Activated CD4-positive, alpha-beta T cell treated with anti-CD3 and anti-CD28 coated beads, Interleukin-2, amount 10 ng/mL, durations not matched to agents 7 days and 5 days (primary cell): ENCODE results near the gene EHF. TPM values are rescaled to one million over a fixed set of nuclear protein-coding genes. Genes with fewer than 3 reads are reported as not detected.

Experiments
- CTCF ChIA-PET: fragments of 350-600 bp; sonication (Branson Sonifier 250); formaldehyde crosslinking; loops from one replicate; lab custom pipeline; 2021; ENCODE audit warnings: antibody characterized with exemption; lab: Charles Lee
- POLR2A ChIA-PET: fragments of 350-600 bp; sonication (Branson Sonifier 250); formaldehyde crosslinking; loops from one replicate; lab custom pipeline; 2021; ENCODE audit warnings: antibody characterized with exemption; lab: Charles Lee
- DNase-seq: peaks from one replicate; pipeline ENCODE4 v3.0.0-alpha.2; 2020
- H3K27ac Mint-ChIP-seq: one replicate; pipeline ENCODE4 v1.8.0; 2021; ENCODE audit warnings: mild to moderate bottlenecking, moderate library complexity, mixed read lengths
- H3K27me3 Mint-ChIP-seq: one replicate; pipeline ENCODE4 v1.8.0; 2021; ENCODE audit warnings: mixed read lengths
- H3K36me3 Mint-ChIP-seq: one replicate; pipeline ENCODE4 v1.8.0; 2021; ENCODE audit warnings: low read depth, mixed read lengths
- H3K4me1 Mint-ChIP-seq: one replicate; pipeline ENCODE4 v1.8.0; 2021; ENCODE audit warnings: mixed read lengths
- H3K4me3 Mint-ChIP-seq: one replicate; pipeline ENCODE4 v1.8.0; 2021; ENCODE audit warnings: mild to moderate bottlenecking, moderate library complexity, mixed read lengths
- H3K9me3 Mint-ChIP-seq: one replicate; pipeline ENCODE4 v1.8.0; 2021; ENCODE audit warnings: mixed read lengths
- total RNA-seq, 2 experiments: library from RNA; stranded (reverse); gene quantifications; one replicate each; pipeline ENCODE4 v1.2.3, GENCODE V29; 2021

The EHF gene
- total RNA-seq, 2 experiments from 2014 or later, result 0.47 TPM; not detected in 1

DNA sequence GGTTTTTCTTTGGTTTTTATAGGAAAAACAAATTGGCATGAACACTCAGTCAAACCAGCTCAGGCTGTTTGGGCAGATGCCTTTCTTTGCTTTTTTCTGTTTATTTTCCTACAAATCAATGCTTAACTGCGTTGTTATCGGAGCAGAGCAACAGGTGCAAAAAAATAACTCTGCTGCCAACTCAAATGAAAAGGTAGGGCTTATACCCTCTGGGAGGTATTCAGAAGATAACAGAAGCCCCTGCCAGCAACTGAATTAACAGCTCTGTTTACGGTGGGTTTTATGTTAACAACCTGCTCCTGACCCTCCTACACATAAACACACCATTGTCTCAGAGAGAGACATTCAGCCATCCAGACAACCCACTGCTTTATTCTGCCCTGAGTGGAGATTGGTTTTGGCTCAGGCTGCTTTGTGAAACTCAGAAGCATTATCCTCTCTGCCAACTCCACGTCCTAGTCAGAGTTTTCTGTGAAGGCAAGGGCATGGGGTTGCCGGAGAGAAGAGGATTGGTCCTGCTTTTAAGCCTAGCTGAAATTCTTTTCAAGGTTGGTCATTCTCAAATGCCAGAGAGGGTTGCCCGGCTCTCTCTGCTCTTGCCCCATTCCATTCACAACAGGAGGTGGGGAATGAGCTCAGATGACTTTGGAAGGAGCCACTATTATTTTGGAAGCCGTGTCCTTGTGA, 11.4 kb downstream of the EHF start:
- DNase-seq, result no peak
- Mint-ChIP-seq H3K27me3 (peaks cover 4% of the 10 kb centered on the region), H3K9me3 (no peaks in the 10 kb centered on the region), H3K4me1 (peaks cover 13% of the 10 kb centered on the region), H3K36me3 (no peaks in the 10 kb centered on the region), H3K4me3 (no peak overlapping the region), H3K27ac (no peak overlapping the region)
- ChIA-PET CTCF (interaction anchor here (0.6 to 1.5 kb wide), 2 partner anchors 9 to 849 kb away, joined by 3 read pairs; no protein-coding TSS in a partner anchor), POLR2A (interaction anchor here (0.5 kb wide), 1 partner anchor 1347 kb away, joined by 3 read pairs; no protein-coding TSS in a partner anchor)

DNA sequence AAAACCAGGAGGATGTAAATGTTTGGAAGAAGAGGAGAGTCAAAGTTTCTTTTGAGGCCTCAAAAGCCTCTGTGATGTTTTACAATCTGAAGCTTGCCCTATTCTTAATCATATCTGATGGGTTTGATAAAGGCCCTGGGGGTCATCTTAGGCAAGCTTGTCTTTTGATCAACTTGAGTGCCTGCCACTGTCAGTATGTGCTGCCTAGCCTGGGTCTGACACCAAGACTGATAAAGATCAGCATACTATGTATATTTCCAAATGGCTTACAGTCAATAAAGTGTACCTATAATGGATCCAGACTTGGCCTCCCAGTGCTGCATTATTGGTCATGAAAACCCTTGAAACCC, 12.7 kb downstream of the EHF start:
- Mint-ChIP-seq H3K36me3 (no peaks in the 10 kb centered on the region), H3K27ac (no peak overlapping the region), H3K27me3 (peaks cover 6% of the 10 kb centered on the region), H3K4me3 (no peak overlapping the region), H3K4me1 (peaks cover 13% of the 10 kb centered on the region), H3K9me3 (no peaks in the 10 kb centered on the region)
- CTCF ChIA-PET, result no interaction called here
- no peak for DNase-seq
- POLR2A ChIA-PET, result no interaction called here

DNA sequence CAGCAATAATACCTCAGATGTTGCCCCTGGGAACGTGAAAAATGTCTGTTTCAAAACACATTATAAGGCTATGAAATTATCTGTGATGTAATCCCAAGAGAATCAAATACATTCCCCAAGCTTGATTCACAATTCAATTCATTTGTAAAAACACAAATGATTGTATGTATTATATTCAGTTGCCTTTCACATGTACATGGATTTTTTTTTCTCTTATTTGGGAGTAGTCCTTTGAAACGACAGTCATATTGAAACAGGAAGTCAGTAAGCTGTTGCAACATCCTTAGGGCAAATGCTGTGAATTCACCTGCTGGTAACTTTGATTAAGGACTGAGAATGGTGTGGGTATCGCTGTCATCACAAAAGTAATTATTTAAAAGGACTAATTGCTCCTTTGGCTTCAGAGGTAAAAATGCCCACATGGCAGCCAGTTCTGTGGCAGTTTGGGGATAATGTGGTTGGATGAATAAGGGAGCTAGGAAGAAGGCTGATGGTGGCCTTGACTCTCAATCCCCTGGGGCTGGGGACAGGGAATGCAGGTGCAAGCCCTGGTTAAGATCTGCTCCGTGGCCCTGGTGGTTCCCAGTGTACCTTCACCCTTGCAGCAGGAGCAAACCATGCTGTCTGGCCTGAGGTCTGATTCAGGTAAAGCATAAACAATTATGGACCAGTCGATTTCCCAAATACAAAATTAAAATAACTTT, 13.2 kb downstream of the EHF start:
- Mint-ChIP-seq H3K4me3 (no peak overlapping the region), H3K4me1 (peaks cover 13% of the 10 kb centered on the region), H3K36me3 (no peaks in the 10 kb centered on the region), H3K9me3 (no peaks in the 10 kb centered on the region), H3K27ac (peak overlapping the region; percentile 58), H3K27me3 (peaks cover 6% of the 10 kb centered on the region)
- ChIA-PET POLR2A (no interaction called here), CTCF (interaction anchor here (1.1 kb wide), 1 partner anchor 48 kb away, joined by 4 read pairs; no protein-coding TSS in a partner anchor)
- peak; percentile 26 for DNase-seq

DNA sequence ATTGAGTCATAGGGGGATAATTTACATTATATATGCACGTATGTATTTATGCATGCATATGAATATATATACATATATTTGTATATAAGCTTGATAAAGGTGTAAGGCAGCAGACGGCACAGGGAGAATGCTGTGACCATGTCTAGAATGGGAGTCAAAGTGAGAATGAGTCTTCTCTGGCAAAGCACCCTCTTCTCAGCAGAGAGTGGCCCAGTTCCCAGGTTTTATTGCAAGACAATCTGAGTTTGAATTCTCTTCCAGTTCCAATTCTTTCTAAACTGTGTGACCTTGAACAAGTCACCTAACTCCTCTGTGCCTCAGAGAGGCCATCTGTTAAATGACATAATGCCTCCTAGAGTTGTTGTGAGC, 13.8 kb downstream of the EHF start:
- Mint-ChIP-seq H3K4me3 (no peak overlapping the region), H3K27me3 (peaks cover 6% of the 10 kb centered on the region), H3K36me3 (no peaks in the 10 kb centered on the region), H3K9me3 (no peaks in the 10 kb centered on the region), H3K4me1 (peaks cover 13% of the 10 kb centered on the region), H3K27ac (no peak overlapping the region)
- POLR2A ChIA-PET, result no interaction called here
- CTCF ChIA-PET, result interaction anchor here (1.1 kb wide), 1 partner anchor 49 kb away, joined by 4 read pairs; no protein-coding TSS in a partner anchor
- DNase-seq, result no peak

DNA sequence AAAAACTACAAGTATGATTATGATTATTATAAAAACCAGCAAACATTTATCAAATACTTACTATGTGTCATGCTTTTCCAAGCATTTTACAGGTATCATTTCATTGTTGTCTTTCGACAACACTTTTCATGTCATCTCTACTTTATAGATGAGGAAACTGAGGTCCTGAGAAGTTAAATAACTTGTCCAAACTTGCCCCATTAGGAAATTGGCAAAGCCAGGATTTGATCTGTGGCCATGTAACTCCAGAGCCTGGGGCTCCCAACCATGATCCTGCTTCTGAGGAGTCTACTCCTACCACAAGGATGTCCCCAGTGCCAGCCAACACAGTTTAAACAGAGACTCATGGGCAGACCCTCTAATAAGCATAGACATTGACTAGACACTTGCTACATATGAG, 15.2 kb downstream of the EHF start:
- H3K27ac Mint-ChIP-seq, result no peak overlapping the region
- POLR2A ChIA-PET, result no interaction called here
- CTCF ChIA-PET, result interaction anchor here (1.5 kb wide), 1 partner anchor 9 kb away, joined by 4 read pairs; no protein-coding TSS in a partner anchor
- peaks cover 9% of the 10 kb centered on the region for H3K27me3 Mint-ChIP-seq
- no peak overlapping the region for H3K4me3 Mint-ChIP-seq
- H3K4me1 Mint-ChIP-seq, result peaks cover 13% of the 10 kb centered on the region
- no peaks in the 10 kb centered on the region for H3K9me3 Mint-ChIP-seq
- no peak for DNase-seq
- no peaks in the 10 kb centered on the region for H3K36me3 Mint-ChIP-seq

DNA sequence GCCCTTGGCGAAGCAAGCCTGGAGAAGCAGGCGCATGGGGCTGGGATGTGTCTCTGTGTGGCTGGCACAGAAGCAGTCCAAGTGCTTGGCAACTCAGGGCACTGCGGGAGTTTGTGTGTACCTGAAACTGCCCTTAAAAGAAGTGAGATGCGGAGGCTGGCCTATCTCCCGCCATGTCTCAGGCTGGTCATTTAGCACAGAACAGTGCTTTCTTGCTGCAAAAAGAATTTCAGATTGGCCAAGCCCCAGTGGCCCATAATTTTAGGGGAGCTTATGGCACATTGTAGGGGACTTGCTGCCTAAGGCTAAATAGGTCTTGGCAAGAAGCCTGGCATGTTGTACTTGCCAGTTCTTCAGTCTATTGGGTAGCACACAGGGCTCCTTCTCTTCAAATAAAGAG, 16.4 kb downstream of the EHF start:
- Mint-ChIP-seq H3K36me3 (no peaks in the 10 kb centered on the region), H3K27me3 (peaks cover 13% of the 10 kb centered on the region), H3K4me3 (no peak overlapping the region), H3K9me3 (no peaks in the 10 kb centered on the region), H3K4me1 (peaks cover 13% of the 10 kb centered on the region), H3K27ac (no peak overlapping the region)
- DNase-seq, result no peak
- POLR2A ChIA-PET, result interaction anchor here (0.7 kb wide), 1 partner anchor 538 kb away, joined by 5 read pairs; no protein-coding TSS in a partner anchor
- CTCF ChIA-PET, result interaction anchor here (2.1 kb wide), 1 partner anchor 13 kb away, joined by 9 read pairs; no protein-coding TSS in a partner anchor

DNA sequence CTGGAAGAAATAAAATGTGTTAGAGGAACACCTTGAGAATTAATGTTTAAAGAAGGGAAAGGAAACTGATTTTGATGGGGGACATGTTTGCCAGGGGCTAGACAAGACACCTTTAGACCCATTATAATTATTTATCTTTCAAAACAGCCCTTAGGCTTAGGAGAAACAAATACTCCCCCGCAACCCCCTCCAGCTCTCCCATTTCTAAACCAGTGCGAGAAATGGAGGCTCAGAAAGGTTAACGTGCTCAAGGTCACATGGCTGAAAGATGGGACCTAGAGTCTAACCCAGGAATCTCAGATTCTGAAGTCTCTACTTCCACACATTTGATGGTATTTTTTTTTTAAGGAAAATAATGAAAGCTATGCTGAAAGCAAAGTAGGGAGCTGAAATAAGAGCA, 18.0 kb downstream of the EHF start:
- H3K27me3 Mint-ChIP-seq, result peaks cover 21% of the 10 kb centered on the region

DNA sequence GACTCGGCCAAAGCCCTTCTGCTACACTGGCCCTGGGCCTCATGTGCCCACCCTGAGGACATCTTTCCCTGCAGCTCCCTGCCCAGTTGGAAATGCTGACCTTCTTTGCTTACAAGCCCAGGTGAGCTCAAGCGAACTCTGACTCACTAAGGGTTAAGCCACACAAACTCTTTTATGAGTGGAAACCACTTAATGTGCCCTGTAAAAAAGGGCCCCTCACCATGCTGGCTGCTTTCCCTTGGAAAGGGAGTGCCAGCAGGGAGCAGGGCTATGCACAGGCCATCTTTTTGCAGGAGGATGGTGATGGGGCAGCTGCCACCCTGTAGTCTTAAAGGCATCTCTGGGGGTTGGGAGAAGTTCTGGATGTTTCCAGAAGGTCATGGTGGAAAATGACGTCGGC, 18.7 kb downstream of the EHF start:
- peaks cover 26% of the 10 kb centered on the region for H3K27me3 Mint-ChIP-seq
- no peak overlapping the region for H3K27ac Mint-ChIP-seq
- no peaks in the 10 kb centered on the region for H3K9me3 Mint-ChIP-seq
- no peak overlapping the region for H3K4me3 Mint-ChIP-seq
- no peaks in the 10 kb centered on the region for H3K36me3 Mint-ChIP-seq
- no peaks in the 10 kb centered on the region for H3K4me1 Mint-ChIP-seq
- no peak for DNase-seq
- CTCF ChIA-PET, result no interaction called here
- POLR2A ChIA-PET, result no interaction called here

More for the DNA sequence above, 18.0 kb downstream of the EHF start:
- no peak for DNase-seq
- Mint-ChIP-seq H3K4me1 (peaks cover 6% of the 10 kb centered on the region), H3K27ac (no peak overlapping the region), H3K36me3 (no peaks in the 10 kb centered on the region), H3K9me3 (no peaks in the 10 kb centered on the region), H3K4me3 (no peak overlapping the region)
- CTCF ChIA-PET, result interaction anchor here (2.1 kb wide), 1 partner anchor 11 kb away, joined by 9 read pairs; no protein-coding TSS in a partner anchor
- POLR2A ChIA-PET, result no interaction called here

DNA sequence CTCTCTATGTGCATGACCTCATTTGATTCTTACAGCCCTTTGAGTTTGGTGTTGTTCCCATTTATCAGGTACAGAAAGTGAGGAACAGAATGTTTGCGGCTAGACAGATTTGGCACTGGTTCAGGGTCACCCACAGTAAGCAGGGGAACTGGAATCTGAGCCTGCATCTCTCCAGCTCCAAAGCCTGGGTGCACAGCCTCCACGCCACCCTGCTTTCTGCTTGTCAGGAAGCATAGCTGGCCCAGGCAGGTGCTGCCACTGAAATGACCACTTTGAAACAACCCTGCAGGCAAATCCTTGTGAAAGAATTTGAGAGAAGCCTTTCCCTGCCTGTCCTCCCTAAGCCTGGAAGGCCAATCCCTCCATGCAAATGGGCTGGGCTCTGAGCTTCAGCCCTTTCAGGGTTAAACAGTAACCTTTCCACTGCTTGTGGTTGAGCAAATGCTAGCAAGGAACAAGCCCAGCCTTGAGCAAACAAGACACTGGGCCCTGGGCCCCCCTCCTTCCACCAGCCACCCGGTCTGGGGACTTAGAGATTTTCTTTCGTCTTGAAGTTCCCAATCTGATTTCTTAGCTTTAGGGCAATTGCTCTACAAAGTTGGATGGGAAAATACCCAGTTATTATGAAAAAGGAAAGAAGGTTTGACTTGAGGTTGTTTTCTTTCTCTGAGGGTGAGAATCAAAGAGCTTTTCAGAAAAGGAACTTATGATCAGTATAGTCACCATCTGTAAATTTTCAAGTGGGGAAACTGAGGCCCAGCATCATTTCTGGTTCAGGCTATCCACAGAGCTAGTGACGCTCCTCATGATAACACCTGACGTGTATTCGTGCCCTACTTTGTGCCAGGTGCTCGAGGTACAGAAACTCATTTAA, 19.4 kb downstream of the EHF start:
- CTCF ChIA-PET, result interaction anchor here (1.1 to 1.8 kb wide), 3 partner anchors 9 to 39 kb away, joined by 3 to 7 read pairs (median 3); no protein-coding TSS in a partner anchor
- POLR2A ChIA-PET, result no interaction called here
- Mint-ChIP-seq H3K4me1 (no peaks in the 10 kb centered on the region), H3K9me3 (no peaks in the 10 kb centered on the region), H3K36me3 (no peaks in the 10 kb centered on the region), H3K27me3 (peaks cover 32% of the 10 kb centered on the region), H3K27ac (no peak overlapping the region), H3K4me3 (no peak overlapping the region)
- no peak for DNase-seq

DNA sequence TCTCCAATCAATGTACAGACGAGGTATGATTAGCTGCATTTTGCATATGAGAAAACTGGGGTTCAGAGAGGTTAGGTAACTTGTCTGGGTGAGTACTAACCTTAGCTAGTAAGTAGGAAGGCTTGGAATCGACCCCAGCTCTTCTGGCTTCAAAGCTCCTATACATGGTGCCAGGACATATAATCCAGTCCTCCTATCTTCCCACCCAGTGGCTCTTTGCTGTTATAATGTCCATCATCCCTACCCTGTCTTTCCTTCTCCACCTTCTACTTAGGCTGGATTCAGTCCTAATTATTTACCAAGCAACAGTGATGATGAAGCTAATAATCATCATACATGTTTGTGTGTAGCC, 20.0 kb downstream of the EHF start:
- no peak overlapping the region for H3K27ac Mint-ChIP-seq
- H3K27me3 Mint-ChIP-seq, result peaks cover 38% of the 10 kb centered on the region
- CTCF ChIA-PET, result interaction anchor here (1.1 to 1.8 kb wide), 3 partner anchors 9 to 39 kb away, joined by 3 to 7 read pairs (median 3); no protein-coding TSS in a partner anchor
- H3K9me3 Mint-ChIP-seq, result no peaks in the 10 kb centered on the region
- no peaks in the 10 kb centered on the region for H3K36me3 Mint-ChIP-seq
- POLR2A ChIA-PET, result no interaction called here
- no peak overlapping the region for H3K4me3 Mint-ChIP-seq
- H3K4me1 Mint-ChIP-seq, result no peaks in the 10 kb centered on the region
- DNase-seq, result no peak

DNA sequence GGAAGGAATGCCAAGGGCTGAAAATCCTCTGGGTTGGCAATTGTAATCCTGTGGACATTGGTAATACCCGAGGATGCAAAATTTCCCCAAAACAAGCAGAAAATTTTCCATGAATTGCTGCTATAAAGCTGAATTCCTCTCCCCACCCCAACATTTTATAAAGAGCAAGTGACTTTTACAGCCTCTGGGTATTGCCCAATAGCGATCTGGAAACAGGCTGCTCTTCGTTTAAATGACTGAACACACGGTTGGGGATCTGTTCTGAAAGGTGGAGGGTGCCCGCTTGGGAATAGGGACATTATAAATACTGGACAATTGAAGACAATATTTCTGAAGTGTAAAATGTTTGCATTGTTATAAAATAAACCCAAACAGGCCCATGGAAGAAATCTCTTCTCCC, 20.6 kb downstream of the EHF start:
- Mint-ChIP-seq H3K9me3 (no peaks in the 10 kb centered on the region), H3K27me3 (peaks cover 43% of the 10 kb centered on the region), H3K27ac (no peak overlapping the region), H3K4me1 (no peaks in the 10 kb centered on the region), H3K4me3 (no peak overlapping the region), H3K36me3 (no peaks in the 10 kb centered on the region)
- CTCF ChIA-PET, result interaction anchor here (1.1 to 1.8 kb wide), 3 partner anchors 9 to 38 kb away, joined by 3 to 7 read pairs (median 3); no protein-coding TSS in a partner anchor
- POLR2A ChIA-PET, result no interaction called here
- DNase-seq, result no peak

DNA sequence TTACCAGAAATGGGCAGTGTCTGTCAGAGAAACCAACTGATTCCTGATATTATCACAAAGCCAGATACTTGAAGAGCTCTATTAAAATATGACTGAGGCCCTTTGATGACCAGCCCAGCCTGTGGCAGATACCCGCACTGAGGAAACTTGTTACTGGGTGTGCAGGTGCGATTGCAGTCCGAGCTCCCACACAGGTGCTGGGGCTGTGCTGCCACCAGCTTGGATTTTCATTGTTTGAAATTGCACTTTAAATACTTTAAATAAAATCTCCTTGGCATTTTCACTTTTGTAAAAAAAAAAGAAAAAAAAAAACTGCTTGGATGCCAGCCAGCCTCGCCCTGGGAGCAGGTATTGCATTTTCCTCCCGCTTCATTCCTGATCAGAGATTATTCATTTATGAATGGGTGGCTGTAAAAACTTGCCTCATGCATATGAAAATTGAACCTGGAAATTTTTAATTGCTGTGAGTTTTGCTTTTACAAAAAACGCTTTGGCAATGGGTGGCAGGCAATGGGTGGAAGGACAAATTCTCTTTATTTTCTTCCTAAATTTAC, 21.2 kb downstream of the EHF start:
- DNase-seq, result no peak
- Mint-ChIP-seq H3K27ac (no peak overlapping the region), H3K4me1 (no peaks in the 10 kb centered on the region), H3K36me3 (no peaks in the 10 kb centered on the region), H3K9me3 (no peaks in the 10 kb centered on the region), H3K4me3 (no peak overlapping the region), H3K27me3 (peaks cover 46% of the 10 kb centered on the region)
- CTCF ChIA-PET, result interaction anchor here (1.8 kb wide), 1 partner anchor 8 kb away, joined by 7 read pairs; no protein-coding TSS in a partner anchor
- POLR2A ChIA-PET, result no interaction called here
